Ovary (tissue), 3 donors: Measurements from ENCODE around the gene NUBPL.

ENCODE experiments used
- CTCF ChIP-seq, 3 donors: fragments of 450-650 bp in 2 of 3; fragments of 200-600 bp in 1 of 3; IDR thresholded peaks; one replicate each; pipeline versions ENCODE4 v1.5.1 to v1.8.0; 2016 to 2022; ENCODE audit warnings: antibody characterized with exemption in 3 of 3, mild to moderate bottlenecking in 1 of 3
- EP300 ChIP-seq: sonication (generic); formaldehyde crosslinking; IDR thresholded peaks from one replicate; pipeline ENCODE4 v1.6.1; 2017; ENCODE audit warnings: antibody characterized with exemption
- POLR2A ChIP-seq: fragments of 450-650 bp; IDR thresholded peaks from one replicate; pipeline ENCODE4 v1.6.1; 2017; ENCODE audit warnings: antibody characterized with exemption, mild to moderate bottlenecking, moderate library complexity
- donor health status: DM: no; HTN: no; CAD: no.

- no peak for TF ChIP-seq CTCF (IDR thresholded peaks at IDR 0.05)
- no peak for TF ChIP-seq POLR2A
- TF ChIP-seq EP300 = no peak
Observed at GRCh38 chr14:31880935-31881334, 319.7 kb downstream of the NUBPL start.
